ENCODE measurements around the gene MLEC. TPM values are rescaled to one million over a fixed set of nuclear protein-coding genes. Genes with fewer than 3 reads are reported as not detected.

Gene MLEC
- total RNA-seq, 1 donor from 2014 or later, result 115 TPM

DNA sequence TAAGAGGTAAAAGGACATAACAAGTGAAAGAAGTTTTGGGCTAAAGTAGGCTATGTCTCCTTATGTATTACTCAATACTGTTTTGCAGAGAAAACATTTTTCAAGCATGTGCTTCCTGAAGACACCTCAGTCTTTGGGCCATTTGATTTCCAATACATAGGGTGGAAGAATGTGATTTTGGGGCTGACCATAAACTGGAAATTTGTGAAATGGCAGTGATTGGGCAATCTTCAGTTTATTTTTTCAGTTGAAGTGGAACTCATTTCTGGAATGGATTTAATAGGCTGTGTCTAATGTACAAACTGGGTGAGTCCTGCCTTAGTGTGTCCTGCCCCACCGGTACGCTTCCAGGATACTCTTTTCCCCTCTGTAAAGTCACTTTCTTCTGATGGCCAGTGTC, 35.8 kb downstream of the MLEC start:
- Histone ChIP-seq H3K27me3 (no peaks in the 10 kb centered on the region), H3K36me3 (peaks cover 68% of the 10 kb centered on the region), H3K27ac (no peak overlapping the region), H3K9me3 (no peaks in the 10 kb centered on the region), H3K4me3 (no peak overlapping the region), H3K4me1 (peaks cover 25% of the 10 kb centered on the region)
- TF ChIP-seq, protein P1, sequence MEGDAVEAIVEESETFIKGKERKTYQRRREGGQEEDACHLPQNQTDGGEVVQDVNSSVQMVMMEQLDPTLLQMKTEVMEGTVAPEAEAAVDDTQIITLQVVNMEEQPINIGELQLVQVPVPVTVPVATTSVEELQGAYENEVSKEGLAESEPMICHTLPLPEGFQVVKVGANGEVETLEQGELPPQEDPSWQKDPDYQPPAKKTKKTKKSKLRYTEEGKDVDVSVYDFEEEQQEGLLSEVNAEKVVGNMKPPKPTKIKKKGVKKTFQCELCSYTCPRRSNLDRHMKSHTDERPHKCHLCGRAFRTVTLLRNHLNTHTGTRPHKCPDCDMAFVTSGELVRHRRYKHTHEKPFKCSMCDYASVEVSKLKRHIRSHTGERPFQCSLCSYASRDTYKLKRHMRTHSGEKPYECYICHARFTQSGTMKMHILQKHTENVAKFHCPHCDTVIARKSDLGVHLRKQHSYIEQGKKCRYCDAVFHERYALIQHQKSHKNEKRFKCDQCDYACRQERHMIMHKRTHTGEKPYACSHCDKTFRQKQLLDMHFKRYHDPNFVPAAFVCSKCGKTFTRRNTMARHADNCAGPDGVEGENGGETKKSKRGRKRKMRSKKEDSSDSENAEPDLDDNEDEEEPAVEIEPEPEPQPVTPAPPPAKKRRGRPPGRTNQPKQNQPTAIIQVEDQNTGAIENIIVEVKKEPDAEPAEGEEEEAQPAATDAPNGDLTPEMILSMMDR (IDR thresholded peaks at IDR 0.05), result no peak
- ATAC-seq (no peak), DNase-seq (no peak)
- intact Hi-C loops (cut with DNase I), result no loop called here

DNA sequence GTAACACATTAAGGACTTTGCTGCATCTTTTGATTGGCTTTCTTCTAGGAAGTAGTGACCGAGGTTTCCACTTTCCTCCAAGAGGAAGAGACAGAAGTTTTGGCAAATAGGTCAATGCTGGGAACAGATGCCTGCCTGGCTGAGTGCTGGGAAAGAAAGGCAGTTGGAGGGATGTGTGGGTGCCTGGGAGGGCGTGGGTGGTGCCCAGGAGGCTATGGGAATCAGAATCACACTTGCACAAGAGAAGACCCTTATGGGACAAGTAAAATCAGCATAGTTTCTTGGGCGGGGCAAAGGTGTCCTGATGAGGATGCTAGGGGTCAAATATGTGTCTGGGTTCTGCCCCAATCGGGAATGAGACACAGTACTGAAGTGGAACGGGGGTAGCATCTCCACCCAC, 37.8 kb downstream of the MLEC start:
- Histone ChIP-seq H3K27ac (no peak overlapping the region), H3K4me3 (no peak overlapping the region), H3K36me3 (peaks cover 58% of the 10 kb centered on the region), H3K27me3 (no peaks in the 10 kb centered on the region), H3K4me1 (peaks cover 25% of the 10 kb centered on the region), H3K9me3 (no peaks in the 10 kb centered on the region)
- intact Hi-C loops (cut with DNase I), result no loop called here
- TF ChIP-seq, protein P1 (IDR thresholded peaks at IDR 0.05), result no peak
- DNase-seq, result no peak
- ATAC-seq, result no peak

DNA sequence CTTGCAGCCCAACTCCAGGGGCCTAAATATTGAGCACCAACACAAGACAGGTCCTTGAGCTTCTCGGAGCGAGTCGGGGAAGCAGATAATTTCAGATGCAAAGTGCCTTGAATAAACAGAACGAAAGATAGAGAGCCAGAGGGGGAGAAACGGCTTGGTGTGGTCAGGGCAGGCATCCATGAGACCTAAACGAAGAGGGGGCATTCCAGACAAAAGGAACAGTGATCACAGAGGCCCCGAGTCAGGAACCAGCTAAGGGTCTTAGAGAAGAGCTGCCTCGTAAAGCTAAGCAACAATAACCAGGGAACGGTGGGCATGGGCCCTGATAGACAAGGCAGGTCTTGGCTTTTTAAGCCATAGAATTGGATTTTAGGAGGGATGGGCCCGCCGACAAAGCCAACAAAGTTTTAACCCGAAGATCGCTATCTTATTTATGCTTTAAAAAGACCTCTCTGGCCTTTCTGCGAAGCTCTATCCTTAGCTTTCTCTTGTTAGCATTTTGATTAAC, 38.3 kb downstream of the MLEC start:
- H3K27me3 ChIP-seq, result no peaks in the 10 kb centered on the region
- H3K9me3 ChIP-seq, result no peaks in the 10 kb centered on the region
- ATAC-seq (no peak), DNase-seq (no peak)
- H3K4me3 ChIP-seq, result peak overlapping the region; percentile 82
- TF ChIP-seq, protein P1 (IDR thresholded peaks at IDR 0.05), result no peak
- intact Hi-C loops (cut with DNase I), result no loop called here
- H3K27ac ChIP-seq, result peak overlapping the region; percentile 72
- peaks cover 21% of the 10 kb centered on the region for H3K4me1 ChIP-seq
- H3K36me3 ChIP-seq, result peaks cover 56% of the 10 kb centered on the region

DNA sequence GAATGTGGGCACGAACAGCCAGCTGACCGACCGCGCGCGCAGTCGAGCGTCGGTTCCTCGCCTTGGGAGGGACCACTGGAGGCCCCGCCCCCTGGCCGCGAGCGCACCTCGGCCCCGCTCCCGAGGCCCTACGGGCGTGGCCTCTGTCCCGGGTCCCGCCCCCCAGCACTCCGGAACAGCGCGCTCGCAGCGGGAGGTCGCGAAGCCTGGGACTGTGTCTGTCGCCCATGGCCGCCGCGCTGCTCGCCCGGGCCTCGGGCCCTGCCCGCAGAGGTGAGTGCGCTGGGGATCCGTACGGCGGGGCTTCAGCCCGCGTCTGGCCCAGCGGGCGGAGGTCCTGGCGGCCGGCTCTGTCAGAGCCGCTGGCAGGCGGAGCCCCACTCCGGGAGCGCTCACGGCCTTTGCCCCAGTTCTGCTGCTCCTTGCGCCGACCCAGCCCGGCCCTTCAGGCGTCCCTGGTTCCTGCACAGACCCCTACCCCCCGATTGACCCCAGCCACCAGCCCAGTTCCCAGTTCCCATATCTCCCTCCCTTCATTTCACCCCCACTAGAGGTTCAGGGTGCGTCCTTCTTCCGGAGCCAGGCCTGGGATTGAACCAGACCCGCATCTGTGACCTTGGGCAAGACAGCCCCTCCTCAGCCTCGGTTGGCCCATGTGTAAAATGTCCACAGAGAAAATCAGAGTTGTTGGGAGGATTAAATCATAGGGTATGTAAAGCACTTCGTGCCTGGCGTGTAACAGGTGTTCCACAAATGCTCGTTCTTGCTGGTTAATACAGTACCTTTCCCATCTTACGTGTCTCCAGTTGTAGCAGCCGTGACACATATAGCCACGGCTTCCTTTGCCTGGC, 38.9 kb downstream of the MLEC start, which contains the start of gene ACADS:
ACADS (plus strand) TSS at position 168 of the 851 bp plus-strand sequence; CDS start at position 228, 60 bp downstream.
- H3K27ac ChIP-seq, result peak within 1 kb of the TSS; percentile 72
- ATAC-seq (peak; percentile 99), DNase-seq (peak; percentile 97)
- H3K36me3 ChIP-seq, result peaks cover 50% of the 10 kb centered on the region
- H3K4me3 ChIP-seq, result peak within 1 kb of the TSS; percentile 82
- peaks cover 17% of the 10 kb centered on the region for H3K4me1 ChIP-seq
- intact Hi-C loops (cut with DNase I), result no loop called here
- no peaks in the 10 kb centered on the region for H3K9me3 ChIP-seq
- TF ChIP-seq, protein P1 (IDR thresholded peaks at IDR 0.05), result no peak
- no peaks in the 10 kb centered on the region for H3K27me3 ChIP-seq

DNA sequence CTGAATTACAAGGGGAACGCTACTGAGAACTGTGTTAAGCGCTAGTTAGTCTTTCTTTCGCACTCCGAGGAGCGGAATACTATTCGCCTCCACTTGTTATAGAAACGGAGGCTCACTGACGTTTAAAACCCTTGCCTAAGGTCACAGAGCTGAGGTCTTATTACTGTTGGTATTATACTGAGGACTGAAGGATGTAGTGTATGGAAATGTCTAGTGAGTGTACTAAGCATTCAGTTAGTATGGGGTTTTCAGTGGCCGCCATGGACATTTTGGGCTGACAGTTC, 39.5 kb downstream of the MLEC start:
- Histone ChIP-seq H3K9me3 (no peaks in the 10 kb centered on the region), H3K4me1 (peaks cover 17% of the 10 kb centered on the region), H3K27me3 (no peaks in the 10 kb centered on the region), H3K36me3 (peaks cover 44% of the 10 kb centered on the region), H3K4me3 (peak overlapping the region; percentile 82), H3K27ac (no peak overlapping the region)
- intact Hi-C loops (cut with DNase I), result no loop called here
- ATAC-seq (no peak), DNase-seq (no peak)
- TF ChIP-seq, protein P1 (IDR thresholded peaks at IDR 0.05), result no peak

Measured in upper lobe of right lung (tissue), 1 donor.